Neural progenitor cell (in vitro differentiated cells): ENCODE measurements around the gene LMOD2. TPM values are rescaled to one million over a fixed set of nuclear protein-coding genes. Genes with fewer than 3 reads are reported as not detected.

Source experiments
- DNase-seq: peaks from one replicate; pipeline ENCODE4 v3.0.0-alpha.2; 2016; ENCODE audit warnings: low spot score
- H2AFZ ChIP-seq: fragments of 200-600 bp; sonication (generic); replicated peaks from 2 replicates; pipeline ENCODE4 v1.6.1; 2016; ENCODE audit warnings: antibody characterized with exemption
- H3F3A ChIP-seq: fragments of 200-600 bp; sonication (generic); 2 replicates; pipeline ENCODE4 v1.6.1; 2016; ENCODE audit warnings: antibody characterized with exemption, low read depth
- H3K27ac ChIP-seq: fragments of 200-600 bp; sonication (generic); 2 replicates; pipeline ENCODE4 v1.5.1; 2016; ENCODE audit warnings: mild to moderate bottlenecking
- H3K27me3 ChIP-seq: fragments of 200-600 bp; sonication (generic); 2 replicates; pipeline ENCODE4 v1.6.1; 2016; ENCODE audit warnings: mild to moderate bottlenecking, moderate library complexity
- H3K36me3 ChIP-seq: fragments of 200-600 bp; sonication (generic); 2 replicates; pipeline ENCODE4 v1.5.1; 2016
- H3K4me1 ChIP-seq: fragments of 200-600 bp; sonication (generic); 2 replicates; pipeline ENCODE4 v1.6.1; 2016; ENCODE audit warnings: mixed run types
- H3K4me2 ChIP-seq: fragments of 200-600 bp; sonication (generic); 2 replicates; pipeline ENCODE4 v1.6.1; 2016
- H3K4me3 ChIP-seq: fragments of 200-600 bp; sonication (generic); 2 replicates; pipeline ENCODE4 v1.5.1; 2016
- H3K79me2 ChIP-seq: fragments of 200-600 bp; sonication (generic); 2 replicates; pipeline ENCODE4 v1.6.1; 2016; ENCODE audit warnings: low read depth
- H3K9ac ChIP-seq: fragments of 200-600 bp; sonication (generic); 2 replicates; pipeline ENCODE4 v1.6.1; 2016
- H3K9me3 ChIP-seq: fragments of 200-600 bp; sonication (generic); 2 replicates; pipeline ENCODE4 v1.5.1; 2016; ENCODE audit warnings: low read depth
- H4K20me1 ChIP-seq: fragments of 200-600 bp; sonication (generic); 2 replicates; pipeline ENCODE4 v1.6.1; 2016; ENCODE audit warnings: low read depth
- H3K27ac Mint-ChIP-seq: 3 replicates; pipeline ENCODE4 v1.8.0; 2021; ENCODE audit warnings: mixed read lengths
- H3K27me3 Mint-ChIP-seq: 2 replicates; pipeline ENCODE4 v1.8.0; 2022; ENCODE audit warnings: low read depth, mild to moderate bottlenecking, inconsistent platforms, moderate library complexity, mixed read lengths; ENCODE audit not compliant: insufficient read depth
- H3K36me3 Mint-ChIP-seq: 3 replicates; pipeline ENCODE4 v1.8.0; 2021; ENCODE audit warnings: mixed read lengths
- H3K4me1 Mint-ChIP-seq: 3 replicates; pipeline ENCODE4 v1.8.0; 2021; ENCODE audit warnings: mixed read lengths
- H3K4me3 Mint-ChIP-seq: 3 replicates; pipeline ENCODE4 v1.8.0; 2021; ENCODE audit warnings: mild to moderate bottlenecking, moderate library complexity, mixed read lengths
- H3K9me3 Mint-ChIP-seq: 3 replicates; pipeline ENCODE4 v1.8.0; 2020; ENCODE audit warnings: mixed read lengths
- CTCF ChIP-seq: fragments of 200-600 bp; sonication (generic); IDR thresholded peaks from 2 replicates; pipeline ENCODE4 v1.5.1; 2017; ENCODE audit warnings: antibody characterized with exemption, mild to moderate bottlenecking
- EZH2 ChIP-seq: fragments of 200-600 bp; sonication (generic); IDR thresholded peaks from 2 replicates; pipeline ENCODE4 v1.6.1; 2017; ENCODE audit warnings: antibody characterized with exemption, mild to moderate bottlenecking, moderate library complexity
- EZH2phosphoT487 ChIP-seq: fragments of 200-600 bp; sonication (generic); IDR thresholded peaks from 2 replicates; pipeline ENCODE4 v1.6.1; 2017; ENCODE audit warnings: antibody characterized with exemption
- total RNA-seq: library from RNA; depleted of rRNA; stranded (reverse); fragments of >200 nt; gene quantifications from 2 replicates; pipeline ENCODE4 v1.2.3, GENCODE V29; 2015; ENCODE audit warnings: low replicate concordance

Gene LMOD2
- total RNA-seq, 1 donor from 2014 or later, result not detected

GRCh38 chr7:123663200-123663599 lies 7.5 kb downstream of the LMOD2 start:
- no peak overlapping the region for H3K4me3 Mint-ChIP-seq
- no peak overlapping the region for H3K4me2 ChIP-seq
- no peak overlapping the region for H3K9ac ChIP-seq
- H3K27ac ChIP-seq, result no peak overlapping the region
- H3K27me3 Mint-ChIP-seq, result no peaks in the 10 kb centered on the region
- H3K4me1 Mint-ChIP-seq, result peaks cover 15% of the 10 kb centered on the region
- H3K9me3 Mint-ChIP-seq, result peaks cover 2% of the 10 kb centered on the region
- H3K36me3 Mint-ChIP-seq, result no peaks in the 10 kb centered on the region
- H3K79me2 ChIP-seq, result no peaks in the 10 kb centered on the region
- no peaks in the 10 kb centered on the region for H3K27me3 ChIP-seq
- H4K20me1 ChIP-seq, result no peaks in the 10 kb centered on the region
- no peak overlapping the region for H3K4me3 ChIP-seq
- no peak overlapping the region for H3K27ac Mint-ChIP-seq
- H3F3A ChIP-seq, result no peaks in the 10 kb centered on the region
- TF ChIP-seq CTCF, result no peak
- TF ChIP-seq EZH2phosphoT487, result no peak
- no peak for TF ChIP-seq EZH2
- peak overlapping the region; percentile 50 for H2AFZ ChIP-seq
- H3K4me1 ChIP-seq, result peaks cover 18% of the 10 kb centered on the region
- H3K36me3 ChIP-seq, result no peaks in the 10 kb centered on the region
- no peaks in the 10 kb centered on the region for H3K9me3 ChIP-seq
- no peak for DNase-seq

GRCh38 chr7:123665157-123665556 lies 9.5 kb downstream of the LMOD2 start:
- Mint-ChIP-seq H3K36me3 (no peaks in the 10 kb centered on the region), H3K9me3 (peaks cover 2% of the 10 kb centered on the region), H3K4me3 (no peak overlapping the region), H3K27ac (no peak overlapping the region), H3K4me1 (peaks cover 8% of the 10 kb centered on the region), H3K27me3 (no peaks in the 10 kb centered on the region)
- DNase-seq, result no peak
- Histone ChIP-seq H3K27ac (no peak overlapping the region), H2AFZ (no peak overlapping the region), H3K4me2 (no peak overlapping the region), H3K4me3 (no peak overlapping the region), H4K20me1 (no peaks in the 10 kb centered on the region), H3F3A (no peaks in the 10 kb centered on the region), H3K79me2 (no peaks in the 10 kb centered on the region), H3K9me3 (no peaks in the 10 kb centered on the region), H3K9ac (no peak overlapping the region), H3K36me3 (no peaks in the 10 kb centered on the region), H3K4me1 (peaks cover 15% of the 10 kb centered on the region), H3K27me3 (no peaks in the 10 kb centered on the region)
- TF ChIP-seq EZH2 (no peak), CTCF (no peak), EZH2phosphoT487 (no peak)

GRCh38 chr7:123665896-123666295 lies 10.2 kb downstream of the LMOD2 start:
- Mint-ChIP-seq H3K4me3 (no peak overlapping the region), H3K36me3 (no peaks in the 10 kb centered on the region), H3K27ac (no peak overlapping the region), H3K27me3 (no peaks in the 10 kb centered on the region), H3K4me1 (peaks cover 3% of the 10 kb centered on the region), H3K9me3 (peaks cover 2% of the 10 kb centered on the region)
- H3K4me2 ChIP-seq, result no peak overlapping the region
- H3K27ac ChIP-seq, result no peak overlapping the region
- H3K27me3 ChIP-seq, result no peaks in the 10 kb centered on the region
- H3K36me3 ChIP-seq, result no peaks in the 10 kb centered on the region
- no peaks in the 10 kb centered on the region for H4K20me1 ChIP-seq
- no peaks in the 10 kb centered on the region for H3F3A ChIP-seq
- no peak overlapping the region for H3K9ac ChIP-seq
- H3K4me1 ChIP-seq, result peaks cover 8% of the 10 kb centered on the region
- H3K79me2 ChIP-seq, result no peaks in the 10 kb centered on the region
- no peak for TF ChIP-seq EZH2phosphoT487
- no peak for TF ChIP-seq EZH2
- no peak for TF ChIP-seq CTCF
- H2AFZ ChIP-seq, result no peak overlapping the region
- H3K9me3 ChIP-seq, result no peaks in the 10 kb centered on the region
- no peak overlapping the region for H3K4me3 ChIP-seq
- DNase-seq, result no peak
